Stimulated activated CD8-positive, alpha-beta memory T cell treated with anti-CD3 and anti-CD28 coated beads, Interleukin-15, amount 100 ng/mL, for 48 hours (primary cell): ENCODE results near the gene GPX5.

Experiments
- DNase-seq, 2 donors: peaks; one replicate each; pipeline ENCODE4 v3.0.0-alpha.2; 2020; ENCODE audit warnings: low read depth in 2 of 2

GPX5 gene

DNA sequence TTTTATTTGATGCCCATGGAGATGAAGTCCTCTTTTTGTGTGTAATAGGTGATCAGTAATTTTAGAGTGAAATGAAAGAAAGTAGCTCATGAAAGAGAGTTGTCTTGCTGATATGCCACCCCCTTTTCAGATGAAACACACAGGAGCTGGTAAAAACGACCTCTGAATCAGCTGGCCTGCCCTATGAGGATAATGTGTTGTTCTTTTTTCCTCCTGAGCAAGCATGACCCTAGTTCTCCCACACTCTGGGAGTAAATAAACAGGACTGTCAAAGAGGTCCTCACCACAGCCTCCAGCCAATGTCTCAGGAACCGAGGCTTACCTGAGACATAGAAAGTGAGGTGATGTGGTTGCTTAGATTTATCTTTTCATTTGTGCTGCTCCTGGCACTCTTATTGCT, 29.5 kb downstream of the GPX5 start:
- no peak for DNase-seq

DNA sequence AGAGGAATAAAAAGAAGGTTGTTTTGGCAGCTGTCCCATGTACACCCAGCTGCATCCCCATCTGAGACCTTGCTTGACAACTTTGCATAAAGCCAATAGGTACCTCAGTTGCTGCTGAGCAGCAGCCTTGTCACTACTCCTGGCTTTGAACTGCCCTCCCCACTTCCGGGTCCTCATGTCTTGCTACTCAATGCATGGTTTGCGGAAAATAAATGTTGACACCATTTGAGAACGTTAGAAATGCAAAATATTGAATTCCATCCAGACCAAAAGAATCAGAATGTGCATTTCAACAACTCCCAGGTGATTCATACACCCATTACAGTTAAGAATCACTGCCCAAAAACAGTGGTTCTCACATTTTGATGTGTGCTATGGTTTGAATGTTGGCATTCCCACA, 32.9 kb downstream of the GPX5 start:
- DNase-seq, result no peak

DNA sequence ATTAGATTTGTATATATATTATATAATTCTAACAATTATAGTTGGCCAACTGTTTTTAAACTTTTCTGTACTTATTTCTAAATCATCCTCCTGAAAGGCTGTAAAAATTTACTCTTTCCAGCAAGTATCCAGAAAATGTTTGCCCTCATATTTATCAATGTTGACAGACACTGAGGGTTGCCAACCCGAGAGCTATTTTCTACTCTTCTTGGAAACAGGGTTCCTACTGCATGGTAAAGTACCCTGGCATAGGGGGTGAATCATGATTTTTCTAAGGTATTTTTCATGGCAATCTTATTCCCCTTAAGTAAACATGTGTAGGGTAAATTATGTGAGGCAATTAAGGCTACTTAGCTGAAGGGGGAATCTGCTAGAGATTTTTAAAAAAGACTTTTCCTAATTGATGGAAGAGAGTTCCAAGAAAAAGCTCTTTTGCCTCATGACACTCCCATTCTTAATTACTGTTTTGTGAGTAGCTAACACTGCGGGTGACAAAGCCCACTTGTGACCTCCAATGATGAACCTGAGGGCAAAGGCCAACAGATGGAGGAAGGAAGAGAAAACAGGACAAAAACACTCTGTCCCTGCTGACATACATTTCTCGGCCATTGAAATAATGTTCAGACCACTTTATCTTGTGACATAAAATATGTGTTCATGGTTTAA, 37.9 kb downstream of the GPX5 start:
- no peak for DNase-seq

DNA sequence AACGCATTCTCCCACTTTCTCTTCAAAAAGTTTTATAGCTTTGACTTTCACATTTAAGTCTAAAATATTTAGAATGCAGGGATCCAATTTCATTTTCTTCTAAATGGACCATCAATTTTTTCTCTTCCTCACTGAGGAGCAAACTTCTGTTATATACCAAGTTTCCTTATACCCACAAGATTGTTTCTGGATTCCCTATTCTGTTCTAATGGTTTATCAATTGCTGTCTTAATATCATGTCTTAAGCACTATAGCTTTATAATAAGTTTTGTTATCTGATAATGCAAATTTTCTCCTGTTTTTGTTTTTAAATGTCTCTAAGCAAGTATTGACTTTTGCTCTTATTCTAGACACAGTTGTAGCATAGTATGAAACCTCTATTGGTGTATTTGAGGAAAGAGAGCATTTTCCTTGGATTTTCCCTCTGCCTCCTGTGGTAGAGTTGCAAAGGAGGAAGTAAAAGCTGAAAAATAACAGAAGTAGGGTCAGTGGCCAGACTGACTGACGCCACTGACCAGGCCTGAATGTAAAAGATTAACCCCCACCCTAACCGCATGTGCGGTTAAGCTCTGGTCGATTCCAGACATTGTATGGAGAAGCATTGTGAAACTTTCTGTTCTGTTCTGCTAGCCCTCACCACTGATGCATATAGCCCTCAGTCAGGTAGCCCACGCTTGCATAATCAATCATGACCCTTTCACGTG, 40.3 kb downstream of the GPX5 start:
- no peak for DNase-seq

DNA sequence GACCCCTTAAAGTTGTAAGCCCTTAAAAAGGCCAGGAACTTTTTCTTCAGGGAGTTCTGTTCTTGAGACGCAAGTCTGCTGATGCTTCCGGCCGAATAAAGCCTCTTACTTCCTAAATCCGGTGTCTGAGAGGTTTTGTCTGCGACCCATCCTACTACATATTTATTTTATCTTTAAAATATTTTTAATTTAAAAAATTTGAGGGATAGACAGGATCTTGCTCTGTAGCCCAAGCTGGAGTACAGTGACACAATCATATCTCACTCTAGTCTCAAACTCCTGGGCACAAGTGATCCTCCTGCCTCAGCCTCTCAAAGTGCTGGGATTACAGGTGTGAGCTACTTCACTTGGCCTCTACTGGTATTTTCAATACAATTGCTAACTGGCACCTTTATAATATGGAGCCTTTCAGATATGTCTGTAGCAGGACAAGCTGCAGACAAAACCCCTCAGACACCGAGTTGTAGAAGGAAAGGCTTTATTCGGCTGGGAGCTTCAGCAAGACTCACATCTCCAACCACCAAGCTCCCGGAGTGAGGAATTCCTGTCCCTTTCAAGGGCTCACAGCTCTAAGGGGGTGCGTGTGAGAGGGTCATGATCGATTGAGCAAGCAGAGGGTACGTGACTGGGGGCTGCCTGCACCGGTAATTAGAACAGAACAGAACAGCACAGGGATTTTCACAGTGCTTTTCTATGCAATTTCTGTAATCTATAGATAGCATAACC, 41.0 kb downstream of the GPX5 start:
- DNase-seq, result no peak

DNA sequence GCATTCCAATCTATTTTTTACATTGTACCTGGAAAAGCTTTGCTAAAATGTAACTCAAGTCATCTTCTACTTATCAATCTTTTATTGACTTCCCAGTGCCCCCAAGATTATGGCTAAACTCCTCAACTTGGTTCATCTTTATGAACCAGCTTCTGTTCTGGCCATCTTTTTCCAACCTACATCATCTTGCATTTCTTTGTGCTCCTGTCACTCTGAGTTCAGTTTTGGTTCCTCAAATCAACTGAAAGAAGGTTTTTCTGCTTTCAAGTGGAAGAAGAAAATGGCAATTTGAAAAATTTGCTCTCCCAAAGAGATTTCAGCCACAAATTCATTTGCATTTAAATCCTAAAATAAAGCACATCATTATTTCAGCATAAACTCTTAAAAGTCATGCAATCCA, 41.8 kb downstream of the GPX5 start:
- DNase-seq, result no peak

DNA sequence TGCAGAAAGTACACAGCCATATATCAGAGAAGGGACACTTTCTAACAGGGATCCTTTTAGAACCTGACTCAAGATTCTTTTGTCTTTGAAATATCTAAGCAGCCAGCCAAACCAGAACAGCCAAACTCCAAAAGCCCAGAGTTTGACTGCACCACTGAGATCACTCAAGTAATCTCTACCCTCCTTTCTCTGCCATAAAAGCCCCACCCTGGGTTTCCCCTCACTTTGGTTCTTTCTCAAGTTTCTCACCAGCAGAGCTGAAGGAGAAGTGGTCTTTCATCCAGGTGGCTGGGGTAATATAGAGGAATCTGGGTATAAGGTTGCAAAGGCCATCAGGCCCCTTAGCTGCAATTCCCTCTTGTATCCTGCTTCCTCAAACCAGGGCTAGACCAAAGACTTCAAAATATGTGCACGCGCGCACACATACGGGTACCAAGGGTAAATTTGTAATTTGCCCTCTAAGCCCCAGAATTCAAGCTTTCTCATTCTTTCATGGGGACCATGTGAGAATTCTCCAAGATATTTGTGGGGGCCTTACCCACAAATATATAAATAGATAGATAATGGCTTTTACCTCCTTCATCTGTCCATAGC, 42.9 kb downstream of the GPX5 start:
- DNase-seq, result no peak

DNA sequence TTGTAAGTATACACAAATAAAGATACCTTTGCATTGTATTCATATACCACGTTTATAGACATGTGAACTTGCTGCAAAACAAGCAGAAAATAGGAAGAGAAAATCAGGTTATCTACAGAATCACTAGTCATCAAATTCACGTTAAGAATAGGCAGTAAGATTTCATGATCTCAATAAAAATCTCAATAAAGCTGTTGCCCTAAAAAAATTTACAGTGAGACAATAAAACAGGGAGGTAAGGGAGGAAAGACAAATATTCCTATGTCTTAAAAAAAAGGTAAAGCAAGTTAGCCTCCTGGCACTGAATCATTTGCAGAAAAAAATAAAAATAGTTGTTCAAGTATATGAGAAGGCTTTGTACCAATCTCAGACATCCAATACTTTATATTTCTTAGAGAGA, 44.1 kb downstream of the GPX5 start:
- no peak for DNase-seq

DNA sequence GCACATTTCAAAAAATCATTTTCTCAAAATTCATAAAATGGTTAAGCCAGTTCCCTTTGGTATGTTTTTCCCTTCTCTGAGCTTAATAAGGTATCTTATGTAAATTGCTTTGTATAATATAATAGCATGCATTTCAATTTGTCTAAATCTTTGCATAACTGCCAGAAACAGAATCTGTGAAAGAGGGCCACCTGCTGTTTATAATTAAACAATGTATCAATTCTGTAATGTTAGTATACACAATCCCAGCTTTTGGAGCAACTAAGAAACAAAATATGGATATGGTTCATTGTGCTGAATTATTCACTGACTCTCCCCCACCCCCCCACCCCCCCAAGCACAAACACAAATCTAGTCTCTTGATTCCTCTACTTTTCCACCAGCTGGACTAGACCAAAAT, 54.8 kb downstream of the GPX5 start:
- DNase-seq, result no peak

DNA sequence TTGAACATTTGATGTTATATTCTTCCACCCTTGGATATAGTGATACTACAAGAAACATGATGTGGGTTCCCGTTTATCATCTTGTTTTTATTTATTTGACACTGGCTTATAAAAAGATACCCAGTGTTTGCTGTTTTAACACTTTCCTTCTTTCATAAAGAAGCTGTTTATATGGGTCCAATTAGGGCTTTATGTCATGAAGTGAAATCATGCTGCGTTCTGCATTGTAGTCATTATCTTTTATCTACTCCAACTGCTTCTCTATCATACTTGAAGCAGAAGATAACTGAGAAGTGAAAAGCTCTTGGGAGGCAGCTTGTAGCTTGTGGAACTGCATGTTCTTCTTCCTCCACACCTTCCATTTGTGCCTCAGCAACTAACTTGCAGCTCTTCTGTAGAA, 57.8 kb downstream of the GPX5 start:
- no peak for DNase-seq
